ENCODE results near the gene CPT1C. TPM values are rescaled to one million over a fixed set of nuclear protein-coding genes. Genes with fewer than 3 reads are reported as not detected.

Gene CPT1C
- total RNA-seq, 4 donors from 2014 or later: 0.48 to 4.8 (median 1.1) TPM

GRCh38 chr19:49656456-49657109 lies 34.3 kb upstream of the CPT1C start:
- Histone ChIP-seq H3K27me3 (no peaks in the 10 kb centered on the region), H3K27ac (no peak overlapping the region), H3K4me1 (peaks cover 0 to 16% (median 0%) of the 10 kb centered on the region in 3 donors), H3K4me3 (no peak overlapping the region), H3K9me3 (no peaks in the 10 kb centered on the region), H3K36me3 (peaks cover 59 to 100% (median 81%) of the 10 kb centered on the region in 3 donors)
- TF ChIP-seq CTCF (IDR thresholded peaks at IDR 0.05) (no peak), POLR2A (IDR thresholded peaks at IDR 0.05) (no peak)
- intact Hi-C loops (cut with DNase I): no loop called here
- WGBS, 2 donors: 87 to 98% methylated on average over 6 to 12 of the region's 17 CpGs
- no peak for DNase-seq

GRCh38 chr19:49657493-49658138 lies 33.3 kb upstream of the CPT1C start:
- no peak overlapping the region for H3K4me3 ChIP-seq
- no peak for TF ChIP-seq CTCF (IDR thresholded peaks at IDR 0.05)
- no peak for TF ChIP-seq POLR2A (IDR thresholded peaks at IDR 0.05)
- peaks cover 0 to 20% (median 0%) of the 10 kb centered on the region in 3 donors for H3K4me1 ChIP-seq
- no peaks in the 10 kb centered on the region for H3K9me3 ChIP-seq
- H3K36me3 ChIP-seq: peaks cover 66 to 100% (median 87%) of the 10 kb centered on the region in 3 donors
- 88 to 91% methylated on average over 13 to 14 of the region's 22 CpGs for WGBS, 2 donors
- intact Hi-C loops (cut with DNase I): no loop called here
- no peak overlapping the region for H3K27ac ChIP-seq
- H3K27me3 ChIP-seq: no peaks in the 10 kb centered on the region
- DNase-seq: no peak

- TF ChIP-seq POLR2A (IDR thresholded peaks at IDR 0.05) (no peak), CTCF (IDR thresholded peaks at IDR 0.05) (no peak)
- intact Hi-C loops (cut with DNase I): no loop called here
- no CpG with 5 or more reads among the region's 15 CpGs for WGBS, 2 donors
- Histone ChIP-seq H3K27ac (no peak overlapping the region), H3K36me3 (peaks cover 61 to 100% (median 86%) of the 10 kb centered on the region in 3 donors), H3K4me3 (no peak overlapping the region), H3K27me3 (no peaks in the 10 kb centered on the region), H3K9me3 (no peaks in the 10 kb centered on the region), H3K4me1 (peaks cover 0 to 25% (median 0%) of the 10 kb centered on the region in 3 donors)
- DNase-seq: no peak
These were observed 32.8 kb upstream of the CPT1C start for GRCh38 chr19:49658139-49658517.

- intact Hi-C loops (cut with DNase I): no loop called here
- no peak for TF ChIP-seq POLR2A (IDR thresholded peaks at IDR 0.05)
- TF ChIP-seq CTCF (IDR thresholded peaks at IDR 0.05): no peak
- H3K27ac ChIP-seq: no peak overlapping the region
These were observed 32.1 kb upstream of the CPT1C start for GRCh38 chr19:49658566-49659442.

More at GRCh38 chr19:49658566-49659442, 32.1 kb upstream of the CPT1C start:
- no peak overlapping the region for H3K4me3 ChIP-seq
- DNase-seq: no peak
- H3K36me3 ChIP-seq: peaks cover 54 to 94% (median 79%) of the 10 kb centered on the region in 3 donors
- H3K9me3 ChIP-seq: no peaks in the 10 kb centered on the region
- WGBS, 2 donors: 89 to 100% methylated on average over 2 to 3 of the region's 12 CpGs
- no peaks in the 10 kb centered on the region for H3K27me3 ChIP-seq
- peaks cover 3 to 32% (median 4%) of the 10 kb centered on the region in 3 donors for H3K4me1 ChIP-seq

Measured in esophagus squamous epithelium (tissue), 5 donors.